HL-60 (cell line): Measurements from ENCODE around the gene PTDSS2.
"Not testable (repeated sequence)": the region's sequence is repeated elsewhere in the genome, so short reads cannot be mapped to it uniquely, and the experiment has no call there.

Experiments used
- GABPA ChIP-seq: IDR thresholded peaks from 2 replicates; pipeline ENCODE4 v1.6.1; 2012; ENCODE audit warnings: low read depth
- POLR2AphosphoS5 ChIP-seq: IDR thresholded peaks from 2 replicates; pipeline ENCODE4 v1.6.1; 2012; ENCODE audit warnings: low read depth
- TF ChIP-seq, protein P1 (sequence below): IDR thresholded peaks from 2 replicates; pipeline ENCODE4 v1.6.1; 2012; ENCODE audit warnings: low read depth; ENCODE audit not compliant: insufficient replicate concordance
- TF ChIP-seq, protein P2 (sequence below): IDR thresholded peaks from one replicate; pipeline ENCODE4 v1.5.1; 2011; ENCODE audit warnings: low read length, control low read depth, inconsistent platforms; ENCODE audit not compliant: insufficient read depth

DNA sequence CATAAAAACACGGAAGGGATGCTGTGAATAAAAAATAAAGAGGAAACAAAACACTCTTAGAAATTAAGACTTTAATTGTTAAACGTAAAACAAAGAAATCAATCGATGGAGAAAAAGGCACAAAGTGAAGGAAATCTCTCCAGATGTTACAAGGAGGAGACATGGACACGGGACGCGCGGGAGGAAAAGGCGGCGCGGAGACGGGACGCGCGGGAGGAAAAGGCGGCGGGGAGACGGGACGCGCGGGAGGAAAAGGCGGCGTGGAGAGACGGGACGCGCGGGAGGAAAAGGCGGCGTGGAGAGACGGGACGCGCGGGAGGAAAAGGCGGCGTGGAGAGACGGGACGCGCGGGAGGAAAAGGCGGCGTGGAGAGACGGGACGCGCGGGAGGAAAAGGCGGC is 25.3 kb upstream of the PTDSS2 start:
- TF ChIP-seq, protein P1, sequence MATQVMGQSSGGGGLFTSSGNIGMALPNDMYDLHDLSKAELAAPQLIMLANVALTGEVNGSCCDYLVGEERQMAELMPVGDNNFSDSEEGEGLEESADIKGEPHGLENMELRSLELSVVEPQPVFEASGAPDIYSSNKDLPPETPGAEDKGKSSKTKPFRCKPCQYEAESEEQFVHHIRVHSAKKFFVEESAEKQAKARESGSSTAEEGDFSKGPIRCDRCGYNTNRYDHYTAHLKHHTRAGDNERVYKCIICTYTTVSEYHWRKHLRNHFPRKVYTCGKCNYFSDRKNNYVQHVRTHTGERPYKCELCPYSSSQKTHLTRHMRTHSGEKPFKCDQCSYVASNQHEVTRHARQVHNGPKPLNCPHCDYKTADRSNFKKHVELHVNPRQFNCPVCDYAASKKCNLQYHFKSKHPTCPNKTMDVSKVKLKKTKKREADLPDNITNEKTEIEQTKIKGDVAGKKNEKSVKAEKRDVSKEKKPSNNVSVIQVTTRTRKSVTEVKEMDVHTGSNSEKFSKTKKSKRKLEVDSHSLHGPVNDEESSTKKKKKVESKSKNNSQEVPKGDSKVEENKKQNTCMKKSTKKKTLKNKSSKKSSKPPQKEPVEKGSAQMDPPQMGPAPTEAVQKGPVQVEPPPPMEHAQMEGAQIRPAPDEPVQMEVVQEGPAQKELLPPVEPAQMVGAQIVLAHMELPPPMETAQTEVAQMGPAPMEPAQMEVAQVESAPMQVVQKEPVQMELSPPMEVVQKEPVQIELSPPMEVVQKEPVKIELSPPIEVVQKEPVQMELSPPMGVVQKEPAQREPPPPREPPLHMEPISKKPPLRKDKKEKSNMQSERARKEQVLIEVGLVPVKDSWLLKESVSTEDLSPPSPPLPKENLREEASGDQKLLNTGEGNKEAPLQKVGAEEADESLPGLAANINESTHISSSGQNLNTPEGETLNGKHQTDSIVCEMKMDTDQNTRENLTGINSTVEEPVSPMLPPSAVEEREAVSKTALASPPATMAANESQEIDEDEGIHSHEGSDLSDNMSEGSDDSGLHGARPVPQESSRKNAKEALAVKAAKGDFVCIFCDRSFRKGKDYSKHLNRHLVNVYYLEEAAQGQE, result not testable (repeated sequence)
- not testable (repeated sequence) for TF ChIP-seq GABPA, POLR2AphosphoS5
- TF ChIP-seq, protein P2, sequence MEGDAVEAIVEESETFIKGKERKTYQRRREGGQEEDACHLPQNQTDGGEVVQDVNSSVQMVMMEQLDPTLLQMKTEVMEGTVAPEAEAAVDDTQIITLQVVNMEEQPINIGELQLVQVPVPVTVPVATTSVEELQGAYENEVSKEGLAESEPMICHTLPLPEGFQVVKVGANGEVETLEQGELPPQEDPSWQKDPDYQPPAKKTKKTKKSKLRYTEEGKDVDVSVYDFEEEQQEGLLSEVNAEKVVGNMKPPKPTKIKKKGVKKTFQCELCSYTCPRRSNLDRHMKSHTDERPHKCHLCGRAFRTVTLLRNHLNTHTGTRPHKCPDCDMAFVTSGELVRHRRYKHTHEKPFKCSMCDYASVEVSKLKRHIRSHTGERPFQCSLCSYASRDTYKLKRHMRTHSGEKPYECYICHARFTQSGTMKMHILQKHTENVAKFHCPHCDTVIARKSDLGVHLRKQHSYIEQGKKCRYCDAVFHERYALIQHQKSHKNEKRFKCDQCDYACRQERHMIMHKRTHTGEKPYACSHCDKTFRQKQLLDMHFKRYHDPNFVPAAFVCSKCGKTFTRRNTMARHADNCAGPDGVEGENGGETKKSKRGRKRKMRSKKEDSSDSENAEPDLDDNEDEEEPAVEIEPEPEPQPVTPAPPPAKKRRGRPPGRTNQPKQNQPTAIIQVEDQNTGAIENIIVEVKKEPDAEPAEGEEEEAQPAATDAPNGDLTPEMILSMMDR, result not testable (repeated sequence)
